ENCODE results near the gene PICK1.
"Not testable (repeated sequence)": the region's sequence is repeated elsewhere in the genome, so short reads cannot be mapped to it uniquely, and the experiment has no call there.

Gene PICK1

DNA sequence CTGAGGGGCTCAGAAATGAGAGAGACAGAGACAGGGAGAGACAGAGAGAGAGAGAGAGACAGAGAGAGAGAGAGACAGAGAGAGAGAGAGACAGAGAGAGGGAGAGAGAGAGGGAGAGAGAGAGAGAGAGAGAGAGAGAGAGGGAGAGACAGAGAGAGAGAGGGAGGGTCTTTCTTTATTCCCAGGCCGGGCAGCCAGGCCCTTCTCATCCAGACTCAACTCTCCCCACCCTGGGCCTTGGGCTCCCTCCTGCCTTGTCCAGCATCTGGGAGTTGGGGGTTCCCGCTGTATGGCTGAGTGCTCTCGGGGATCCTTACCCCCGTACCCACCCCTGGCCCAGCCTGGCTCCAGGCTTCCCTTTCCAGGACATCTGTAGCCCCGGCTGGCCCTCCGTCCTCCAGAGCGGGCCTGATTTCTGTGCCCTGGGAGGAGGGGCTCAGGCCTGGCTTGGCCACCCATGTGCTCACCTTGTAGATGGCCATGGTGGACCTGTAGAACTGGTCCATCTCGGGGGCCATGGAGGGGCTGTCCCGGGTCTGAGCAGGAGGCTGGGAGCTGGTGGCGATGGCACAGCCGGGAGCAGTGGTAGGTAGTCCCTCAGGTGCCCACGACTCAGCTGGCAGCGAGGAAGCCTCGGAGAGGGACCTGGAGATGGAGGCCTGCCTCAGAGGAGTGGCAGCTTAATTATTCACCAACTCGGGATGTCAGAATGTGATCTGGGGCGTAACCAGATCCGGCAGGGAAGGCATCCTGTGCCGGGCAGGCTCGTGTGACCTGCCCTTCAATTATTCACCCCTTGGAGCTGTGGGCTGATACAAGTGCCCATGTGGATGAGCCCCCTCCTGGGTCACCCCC, 53.0 kb downstream of the PICK1 start, which contains the start of gene BAIAP2L2:
Gene BAIAP2L2 (minus strand): TSS at position 677 of the 855 bp plus-strand sequence. CDS start 159 bp downstream, at position 518.
- Histone ChIP-seq H3K4me3 (ENCODE audit: low read length) (no peak within 1 kb of the TSS), H3K9me3 (ENCODE audit: control insufficient read depth, low read depth, low read length) (no peaks in the 10 kb centered on the region), H3K36me3 (ENCODE audit: control insufficient read depth, low read depth, low read length) (no peaks in the 10 kb centered on the region), H3K27me3 (ENCODE audit: control insufficient read depth, insufficient read depth, low read length) (no peaks in the 10 kb centered on the region), H3K27ac (ENCODE audit: low read length) (no peak within 1 kb of the TSS), H3K9ac (ENCODE audit: low read length) (no peak within 1 kb of the TSS), H3K4me1 (ENCODE audit: control insufficient read depth, low read depth, low read length) (no peaks in the 10 kb centered on the region)

DNA sequence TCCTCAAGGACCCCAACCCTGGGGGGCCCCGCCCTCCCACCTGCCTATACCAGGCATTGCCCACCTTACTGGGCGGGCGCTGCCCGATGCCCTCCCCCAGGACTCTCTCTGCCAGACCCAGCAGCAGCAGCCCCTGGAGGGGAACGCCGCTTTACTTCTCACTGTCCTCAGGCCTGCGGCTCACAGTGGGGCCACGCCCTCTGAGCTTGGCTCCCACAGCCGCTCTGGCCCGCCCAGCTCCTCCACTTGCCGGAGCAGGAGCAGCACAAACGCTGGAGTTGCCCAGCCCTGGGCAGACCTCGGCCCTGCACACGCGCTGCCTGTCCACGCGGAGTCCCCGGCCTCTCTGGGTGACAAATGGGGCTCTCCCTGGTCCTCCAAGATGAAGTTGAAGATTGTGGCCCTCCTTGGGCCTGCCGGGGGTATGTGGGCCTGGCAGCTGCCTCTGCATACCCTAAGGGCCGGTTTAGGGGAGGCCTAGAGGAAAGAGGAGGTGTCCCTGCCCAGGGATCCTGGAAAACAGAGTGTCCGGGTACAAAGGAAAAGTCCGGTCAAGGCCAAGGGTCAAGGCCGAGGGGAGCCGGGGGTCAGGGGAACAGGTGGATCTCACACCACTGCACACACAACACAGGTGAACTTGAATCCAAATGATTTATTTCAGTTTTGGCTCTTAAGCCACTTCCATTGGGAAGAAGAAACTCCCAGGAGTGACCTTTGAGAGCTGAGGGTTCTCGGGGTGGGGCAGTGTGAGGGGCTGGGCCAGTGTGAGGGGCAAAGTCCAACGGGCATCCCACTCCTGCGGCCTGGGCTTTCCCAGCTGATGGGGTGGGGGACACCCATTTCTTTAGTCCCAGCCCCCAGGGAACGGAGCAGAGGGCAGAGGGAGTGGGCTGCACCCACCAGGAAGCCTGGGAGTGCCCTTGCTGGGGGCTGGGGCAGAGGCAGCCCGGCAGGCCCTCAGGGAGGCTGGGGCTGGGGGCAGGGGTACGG, 54.0 kb downstream of the PICK1 start:
- H3K27me3 ChIP-seq (ENCODE audit: control insufficient read depth, insufficient read depth, low read length): no peaks in the 10 kb centered on the region
- no peaks in the 10 kb centered on the region for H3K36me3 ChIP-seq (ENCODE audit: control insufficient read depth, low read depth, low read length)
- H3K9ac ChIP-seq (ENCODE audit: low read length): no peak overlapping the region
- no peak overlapping the region for H3K4me3 ChIP-seq (ENCODE audit: low read length)
- no peaks in the 10 kb centered on the region for H3K4me1 ChIP-seq (ENCODE audit: control insufficient read depth, low read depth, low read length)
- H3K27ac ChIP-seq (ENCODE audit: low read length): no peak overlapping the region
- no peaks in the 10 kb centered on the region for H3K9me3 ChIP-seq (ENCODE audit: control insufficient read depth, low read depth, low read length)

DNA sequence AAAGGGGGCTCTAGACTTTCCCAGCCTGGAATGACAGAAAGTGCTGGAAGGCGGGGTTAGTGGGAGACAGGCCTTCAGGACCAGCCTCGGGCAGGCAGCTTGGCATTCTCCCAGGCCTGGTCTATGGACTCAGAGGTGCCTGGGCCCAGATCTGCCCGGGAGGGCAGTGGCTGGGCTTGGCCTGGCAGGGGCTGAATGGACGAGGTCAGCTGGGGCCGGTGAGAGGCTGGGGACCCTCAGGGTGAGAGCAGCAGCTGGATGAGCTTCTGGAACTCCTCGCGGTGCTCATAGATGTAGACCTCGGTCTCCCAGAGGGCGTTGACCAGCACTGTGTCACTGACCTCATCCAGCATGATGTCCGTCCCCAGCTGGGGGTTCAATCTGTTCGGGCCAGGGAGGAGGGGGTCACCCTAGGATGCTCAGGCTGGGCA, 54.7 kb downstream of the PICK1 start:
- no peaks in the 10 kb centered on the region for H3K27me3 ChIP-seq (ENCODE audit: control insufficient read depth, insufficient read depth, low read length)
- no peak overlapping the region for H3K27ac ChIP-seq (ENCODE audit: low read length)
- no peaks in the 10 kb centered on the region for H3K36me3 ChIP-seq (ENCODE audit: control insufficient read depth, low read depth, low read length)
- H3K4me1 ChIP-seq (ENCODE audit: control insufficient read depth, low read depth, low read length): no peaks in the 10 kb centered on the region
- no peak overlapping the region for H3K4me3 ChIP-seq (ENCODE audit: low read length)
- H3K9ac ChIP-seq (ENCODE audit: low read length): no peak overlapping the region
- no peaks in the 10 kb centered on the region for H3K9me3 ChIP-seq (ENCODE audit: control insufficient read depth, low read depth, low read length)

DNA sequence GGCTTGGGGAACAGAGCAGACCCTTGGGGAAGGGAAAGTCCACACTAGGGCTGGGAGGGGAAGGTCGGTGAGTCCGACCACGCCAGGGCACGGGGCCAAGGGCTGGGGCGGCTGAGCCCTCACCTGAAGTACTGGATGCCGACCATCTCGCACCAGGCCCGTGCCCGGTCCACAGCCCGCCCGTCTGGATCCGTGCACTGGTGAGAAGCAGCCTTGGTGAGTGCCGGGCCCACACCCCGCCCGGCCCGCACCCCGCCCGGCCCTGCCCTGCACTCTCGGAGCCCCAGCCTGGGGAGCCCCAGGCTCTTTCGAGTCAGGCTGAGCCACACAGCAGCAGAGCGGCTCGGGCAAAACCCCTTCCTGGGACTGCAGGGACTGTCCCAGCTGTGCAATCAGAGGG, 55.2 kb downstream of the PICK1 start:
- no peak overlapping the region for H3K27ac ChIP-seq (ENCODE audit: low read length)
- no peaks in the 10 kb centered on the region for H3K27me3 ChIP-seq (ENCODE audit: control insufficient read depth, insufficient read depth, low read length)
- no peaks in the 10 kb centered on the region for H3K36me3 ChIP-seq (ENCODE audit: control insufficient read depth, low read depth, low read length)
- no peaks in the 10 kb centered on the region for H3K9me3 ChIP-seq (ENCODE audit: control insufficient read depth, low read depth, low read length)
- H3K4me1 ChIP-seq (ENCODE audit: control insufficient read depth, low read depth, low read length): no peaks in the 10 kb centered on the region
- no peak overlapping the region for H3K9ac ChIP-seq (ENCODE audit: low read length)
- H3K4me3 ChIP-seq (ENCODE audit: low read length): no peak overlapping the region

DNA sequence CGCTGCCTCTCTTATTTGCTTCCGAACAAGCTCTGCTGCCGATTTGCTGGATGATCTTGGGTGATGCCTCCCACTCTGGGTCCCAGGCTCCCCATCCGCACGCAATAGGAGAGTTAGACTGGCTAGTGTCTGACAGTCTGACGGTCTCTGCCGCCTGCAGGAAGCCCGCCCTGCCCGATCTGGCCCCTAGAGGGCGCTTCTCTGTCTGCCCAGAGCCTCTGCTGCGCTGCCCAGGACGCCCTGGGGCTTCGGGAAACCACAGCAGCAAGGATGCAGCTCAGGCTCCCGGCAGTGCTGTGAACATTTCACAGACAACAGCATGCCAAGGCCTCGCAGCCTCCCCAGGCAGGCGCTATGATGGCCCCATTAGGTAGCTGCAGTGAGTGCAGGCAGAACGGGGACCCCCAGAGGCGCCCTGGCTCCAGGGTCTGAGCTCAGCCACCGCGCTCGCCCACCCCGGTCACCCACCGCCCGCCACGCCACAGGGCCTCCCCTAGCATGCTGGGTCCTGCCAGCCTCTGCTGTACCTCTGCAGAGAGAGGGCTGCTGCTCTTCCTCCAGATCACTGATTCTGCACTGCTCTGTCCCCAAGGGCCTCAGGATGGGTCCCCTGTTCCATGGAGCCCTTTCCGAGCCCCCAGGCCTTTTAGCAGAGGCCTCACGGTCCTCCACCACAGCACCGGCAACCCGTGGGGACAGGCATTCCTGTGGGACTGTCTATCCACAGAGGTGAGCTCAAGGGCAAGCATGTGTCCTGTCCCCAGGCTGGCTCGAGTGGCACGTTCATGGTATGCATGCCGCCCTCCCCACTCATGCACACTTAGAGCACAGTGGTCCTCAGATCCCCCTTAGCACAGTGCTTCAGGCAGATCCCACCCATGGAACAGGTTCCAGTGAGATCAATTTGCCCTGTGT, 57.5 kb downstream of the PICK1 start:
- Histone ChIP-seq H3K27ac (ENCODE audit: low read length) (no peak overlapping the region), H3K4me1 (ENCODE audit: control insufficient read depth, low read depth, low read length) (no peaks in the 10 kb centered on the region), H3K27me3 (ENCODE audit: control insufficient read depth, insufficient read depth, low read length) (no peaks in the 10 kb centered on the region), H3K9me3 (ENCODE audit: control insufficient read depth, low read depth, low read length) (no peaks in the 10 kb centered on the region), H3K4me3 (ENCODE audit: low read length) (no peak overlapping the region), H3K9ac (ENCODE audit: low read length) (no peak overlapping the region), H3K36me3 (ENCODE audit: control insufficient read depth, low read depth, low read length) (no peaks in the 10 kb centered on the region)

DNA sequence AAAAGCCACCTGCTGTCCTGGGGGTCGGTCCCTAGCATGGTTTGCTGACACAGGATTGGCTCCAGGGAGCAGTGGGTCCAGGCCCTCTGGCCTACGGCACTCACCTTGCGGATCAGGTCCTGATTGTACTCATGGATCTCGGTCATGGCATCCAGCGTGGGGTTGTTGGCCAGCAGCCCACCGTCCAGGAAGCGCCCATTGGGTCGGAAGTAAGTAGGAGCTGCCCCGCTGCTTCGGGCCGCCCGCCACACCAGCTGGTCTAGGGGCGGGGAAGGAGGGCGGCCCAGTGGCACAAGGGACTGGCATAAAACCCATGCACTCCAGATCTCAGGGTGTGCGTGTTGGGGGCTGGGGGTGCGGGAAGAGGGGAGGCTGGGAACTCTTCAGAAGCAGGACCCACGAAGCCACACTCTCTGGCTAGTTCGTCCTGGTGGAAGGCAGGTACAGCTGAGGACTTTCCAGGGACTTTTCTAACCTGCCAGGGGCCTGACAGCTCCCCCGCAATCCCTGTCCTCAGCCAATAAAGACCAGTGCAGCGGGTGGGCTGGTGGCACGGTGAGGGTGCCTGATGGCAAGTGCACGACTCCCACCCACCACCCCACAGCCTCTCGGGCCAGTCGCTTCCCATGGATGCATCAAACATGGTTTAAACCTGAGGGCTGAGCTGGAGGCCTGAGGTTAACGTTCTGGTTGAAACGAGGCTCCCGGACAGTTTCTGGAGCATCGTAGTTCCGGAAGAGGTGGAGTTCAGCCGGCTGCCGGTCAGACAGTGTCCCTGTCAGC, 58.4 kb downstream of the PICK1 start:
- H3K4me1 ChIP-seq (ENCODE audit: control insufficient read depth, low read depth, low read length): no peaks in the 10 kb centered on the region
- no peak overlapping the region for H3K4me3 ChIP-seq (ENCODE audit: low read length)
- no peaks in the 10 kb centered on the region for H3K9me3 ChIP-seq (ENCODE audit: control insufficient read depth, low read depth, low read length)
- no peak overlapping the region for H3K9ac ChIP-seq (ENCODE audit: low read length)
- no peak overlapping the region for H3K27ac ChIP-seq (ENCODE audit: low read length)
- H3K36me3 ChIP-seq (ENCODE audit: control insufficient read depth, low read depth, low read length): no peaks in the 10 kb centered on the region
- no peaks in the 10 kb centered on the region for H3K27me3 ChIP-seq (ENCODE audit: control insufficient read depth, insufficient read depth, low read length)

DNA sequence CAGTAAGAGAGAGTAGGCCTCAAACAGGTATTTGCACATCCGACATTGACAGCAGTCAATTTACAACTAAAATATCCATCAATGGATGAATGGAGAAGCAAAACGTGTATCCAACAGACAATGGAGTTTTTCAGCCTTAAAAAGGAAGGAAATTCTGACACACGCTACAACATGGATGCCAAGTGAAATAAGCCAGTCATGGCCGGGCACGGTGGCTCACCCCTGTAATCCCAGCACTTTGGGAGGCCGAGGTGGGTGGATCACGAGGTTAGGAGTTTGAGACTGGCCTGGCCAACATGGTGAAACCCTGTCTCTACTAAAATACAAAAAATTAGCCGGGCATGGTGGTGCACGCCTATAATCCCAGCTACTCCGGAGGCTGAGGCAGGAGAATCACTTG, 60.4 kb downstream of the PICK1 start:
- H3K9me3 ChIP-seq (ENCODE audit: control insufficient read depth, low read depth, low read length); H3K4me3 ChIP-seq (ENCODE audit: low read length); H3K9ac ChIP-seq (ENCODE audit: low read length); H3K36me3 ChIP-seq (ENCODE audit: control insufficient read depth, low read depth, low read length); H3K27me3 ChIP-seq (ENCODE audit: control insufficient read depth, insufficient read depth, low read length); H3K27ac ChIP-seq (ENCODE audit: low read length); H3K4me1 ChIP-seq (ENCODE audit: control insufficient read depth, low read depth, low read length): not testable (repeated sequence)

DNA sequence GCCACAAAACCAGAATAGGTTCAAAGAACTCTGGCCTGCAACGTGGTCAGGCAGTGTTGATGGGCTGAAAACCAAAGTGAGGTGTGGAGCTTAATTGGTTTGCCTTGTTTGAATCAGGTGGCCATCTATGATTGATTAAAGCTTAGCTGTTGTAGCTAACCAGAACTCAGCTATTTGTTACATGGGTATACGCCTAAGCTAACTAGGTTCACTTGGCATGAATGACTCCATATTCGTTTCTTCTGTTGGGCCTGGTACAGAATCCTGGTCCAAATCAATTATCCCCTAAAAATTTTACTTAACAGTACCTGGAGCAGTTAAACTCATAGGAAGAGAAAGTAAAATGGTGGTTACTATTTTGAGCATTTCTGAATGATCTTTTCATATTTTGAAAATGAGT, 61.0 kb downstream of the PICK1 start:
- Histone ChIP-seq H3K27ac (ENCODE audit: low read length) (no peak overlapping the region), H3K9ac (ENCODE audit: low read length) (no peak overlapping the region), H3K4me3 (ENCODE audit: low read length) (no peak overlapping the region), H3K36me3 (ENCODE audit: control insufficient read depth, low read depth, low read length) (no peaks in the 10 kb centered on the region), H3K27me3 (ENCODE audit: control insufficient read depth, insufficient read depth, low read length) (no peaks in the 10 kb centered on the region), H3K9me3 (ENCODE audit: control insufficient read depth, low read depth, low read length) (no peaks in the 10 kb centered on the region), H3K4me1 (ENCODE audit: control insufficient read depth, low read depth, low read length) (no peaks in the 10 kb centered on the region)

DNA sequence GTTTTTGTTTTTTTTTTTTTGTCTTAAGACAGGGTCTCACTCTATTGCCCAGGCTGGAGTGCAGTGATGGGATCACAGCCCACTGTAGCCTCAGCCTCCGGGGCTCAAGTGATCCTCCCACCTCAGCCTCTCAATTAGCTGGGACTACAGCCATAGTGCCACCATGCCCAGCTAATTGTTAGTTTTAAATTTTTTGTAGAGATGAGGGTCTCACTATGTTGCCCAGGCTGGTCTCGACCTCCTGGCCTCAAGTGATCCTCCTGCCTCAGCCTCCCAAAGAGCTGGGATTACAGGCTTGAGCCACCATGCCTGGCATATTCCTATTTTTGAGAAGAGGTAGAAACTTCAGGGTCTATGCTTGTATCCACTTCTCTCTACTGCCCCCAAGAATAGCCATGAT, 61.5 kb downstream of the PICK1 start:
- H3K27ac ChIP-seq (ENCODE audit: low read length); H3K9me3 ChIP-seq (ENCODE audit: control insufficient read depth, low read depth, low read length); H3K4me3 ChIP-seq (ENCODE audit: low read length); H3K36me3 ChIP-seq (ENCODE audit: control insufficient read depth, low read depth, low read length); H3K27me3 ChIP-seq (ENCODE audit: control insufficient read depth, insufficient read depth, low read length); H3K4me1 ChIP-seq (ENCODE audit: control insufficient read depth, low read depth, low read length); H3K9ac ChIP-seq (ENCODE audit: low read length): not testable (repeated sequence)

DNA sequence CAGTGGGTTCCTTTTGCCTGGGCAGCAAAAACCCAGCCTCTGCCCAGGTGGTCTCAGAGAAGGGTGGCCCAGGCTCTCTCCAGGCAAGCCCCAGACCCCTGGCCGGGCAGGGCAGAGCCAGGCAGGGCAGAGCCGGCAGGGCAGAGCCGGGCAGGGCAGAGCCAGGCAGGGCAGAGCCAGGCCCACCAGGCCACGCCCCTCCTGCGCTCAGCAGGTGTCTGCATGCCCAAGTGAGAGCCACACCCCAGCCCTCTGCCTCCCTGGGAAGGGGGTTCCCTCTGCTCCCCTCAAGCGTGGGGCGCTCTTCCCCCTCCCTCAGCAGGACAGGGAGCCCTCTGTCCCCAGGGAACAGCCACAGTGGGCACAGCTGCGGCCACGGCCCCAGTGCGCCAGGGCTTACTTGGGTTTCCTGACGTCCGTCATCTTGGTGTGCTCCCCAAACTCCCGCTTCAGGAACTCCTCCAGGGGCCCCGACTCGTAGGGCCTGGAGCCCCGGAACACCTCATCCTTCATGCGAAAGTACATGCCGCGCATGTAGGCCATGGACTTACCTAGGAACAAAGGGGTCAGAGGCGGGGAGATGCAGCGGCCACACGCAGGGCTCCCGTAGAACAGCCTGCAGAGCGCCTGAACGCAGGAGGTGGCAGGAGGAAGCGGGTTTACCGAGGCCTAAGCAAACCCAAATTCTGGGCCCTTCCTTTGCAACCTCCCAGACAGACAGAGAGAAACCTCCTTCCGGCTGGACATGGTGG, 63.3 kb downstream of the PICK1 start:
- Histone ChIP-seq H3K4me1 (ENCODE audit: control insufficient read depth, low read depth, low read length) (no peaks in the 10 kb centered on the region), H3K9ac (ENCODE audit: low read length) (no peak overlapping the region), H3K36me3 (ENCODE audit: control insufficient read depth, low read depth, low read length) (no peaks in the 10 kb centered on the region), H3K4me3 (ENCODE audit: low read length) (no peak overlapping the region), H3K9me3 (ENCODE audit: control insufficient read depth, low read depth, low read length) (no peaks in the 10 kb centered on the region), H3K27me3 (ENCODE audit: control insufficient read depth, insufficient read depth, low read length) (no peaks in the 10 kb centered on the region), H3K27ac (ENCODE audit: low read length) (no peak overlapping the region)
